K562 (cell line): ENCODE measurements around the gene SPRED2. TPM values are rescaled to one million over a fixed set of nuclear protein-coding genes. Genes with fewer than 3 reads are reported as not detected.

ENCODE experiments used
- ATAC-seq: fragments of 200-7000 bp; cut with Tn5 transposase; 3 replicates; pipeline ENCODE4 v1.9.1; 2020; ENCODE audit warnings: moderate library complexity
- BruUV-seq: library from RNA; stranded (reverse); fragments of 400-500 nt; replicated peaks from 2 replicates; lab custom pipeline; 2021; lab: Mats Ljungman, UMichigan
- CTCF ChIA-PET: fragments of 300-600 bp; formaldehyde crosslinking; extraction: SDS; loops from one replicate; lab custom pipeline; 2021; ENCODE audit warnings: low intra/inter-chr PET ratio; lab: Yijun Ruan, JAX
- POLR2A ChIA-PET: fragments of 300-600, 350-650 bp; sonication (Branson Sonifier 250); formaldehyde crosslinking; extraction: SDS; loops from one replicate; lab custom pipeline; 2021; ENCODE audit warnings: antibody characterized with exemption, inconsistent platforms; lab: Yijun Ruan, JAX
- DNase-seq, 4 experiments: peaks; one replicate each; pipeline versions ENCODE4 v3.0.0 to v3.0.0-alpha.2; 2011 to 2018; ENCODE audit warnings: low spot score in 3 of 4, mixed read lengths in 3 of 4; ENCODE audit errors: extremely low read depth in 1 of 4
- FAIRE-seq: peaks from 2 replicates; lab custom pipeline; 2011; peaks lifted over from hg19 to GRCh38; lab: Jason Lieb, UNC
- H2AFZ ChIP-seq: 2 replicates; pipeline ENCODE4 v1.6.0; 2011; ENCODE audit warnings: low read depth, low read length, control low read depth, inconsistent platforms
- H3K27ac ChIP-seq: fragments of 200-600 bp; 3 replicates; pipeline ENCODE4 v1.8.0; 2011; ENCODE audit warnings: low read depth, mild to moderate bottlenecking, control low read depth, inconsistent platforms, low read length, moderate library complexity, mixed read lengths; ENCODE audit errors: extremely low read depth
- H3K27me3 ChIP-seq, 2 experiments: fragments of 300-600 bp in 1 of 2; 2 replicates in 1 of 2; 3 replicates in 1 of 2; pipeline versions ENCODE4 v1.6.0 to v1.8.0; 2011; ENCODE audit warnings: inconsistent platforms in 2 of 2, low read length in 2 of 2, mild to moderate bottlenecking in 1 of 2, mixed read lengths in 1 of 2, moderate library complexity in 1 of 2; ENCODE audit not compliant: control insufficient read depth in 2 of 2, insufficient read depth in 2 of 2
- H3K36me3 ChIP-seq: fragments of 300-600 bp; 3 replicates; pipeline ENCODE4 v1.8.0; 2011; ENCODE audit warnings: mild to moderate bottlenecking, low read length, inconsistent platforms; ENCODE audit not compliant: control insufficient read depth, insufficient read depth
- H3K4me1 ChIP-seq, 2 experiments: fragments of 200-600 bp in 1 of 2; replicated peaks in 1 of 2; 2 replicates in 1 of 2; 3 replicates in 1 of 2; pipeline versions ENCODE4 v1.5.1 to v1.8.0; 2011; ENCODE audit warnings: inconsistent platforms in 2 of 2, low read length in 2 of 2, mild to moderate bottlenecking in 1 of 2, mixed read lengths in 1 of 2, moderate library complexity in 1 of 2; ENCODE audit not compliant: control insufficient read depth in 2 of 2, insufficient read depth in 2 of 2
- H3K4me2 ChIP-seq: 2 replicates; pipeline ENCODE4 v1.6.1; 2011; ENCODE audit warnings: low read length, control low read depth, inconsistent platforms, mixed read lengths; ENCODE audit not compliant: insufficient read depth
- H3K4me3 ChIP-seq: fragments of 200-600 bp; sonication (generic), shearing (Covaris generic); 2 replicates; pipeline ENCODE4 v1.5.1; 2016; ENCODE audit warnings: control low read depth, inconsistent platforms
- H3K79me2 ChIP-seq: fragments of 200-600 bp; 3 replicates; pipeline ENCODE4 v1.8.0; 2011; ENCODE audit warnings: low read length, inconsistent platforms; ENCODE audit not compliant: control insufficient read depth, insufficient read depth
- H3K9ac ChIP-seq, 2 experiments: 2 replicates each; pipeline versions ENCODE4 v1.6.0 to v1.6.1; 2011; ENCODE audit warnings: low read depth in 2 of 2, low read length in 2 of 2, control low read depth in 1 of 2, inconsistent platforms in 1 of 2, mild to moderate bottlenecking in 1 of 2, mixed read lengths in 1 of 2; ENCODE audit not compliant: insufficient read depth in 1 of 2
- H3K9me1 ChIP-seq: one replicate; pipeline ENCODE4 v1.6.0; 2011; ENCODE audit warnings: inconsistent platforms, mild to moderate bottlenecking, low read length, moderate library complexity; ENCODE audit not compliant: control insufficient read depth, insufficient read depth
- H3K9me3 ChIP-seq: replicated peaks from 2 replicates; pipeline ENCODE4 v1.5.1; 2011; ENCODE audit warnings: low read depth, low read length, inconsistent platforms; ENCODE audit not compliant: control insufficient read depth, insufficient read depth
- H4K20me1 ChIP-seq: replicated peaks from 2 replicates; pipeline ENCODE4 v1.6.1; 2011; ENCODE audit warnings: low read length, inconsistent platforms, mixed read lengths; ENCODE audit not compliant: control insufficient read depth, insufficient read depth
- CREB1 ChIP-seq, 2 experiments: sonication (generic) in 1 of 2; formaldehyde crosslinking in 1 of 2; IDR thresholded peaks; 2 replicates each; pipeline versions ENCODE4 v1.6.1 to v1.8.0; 2012 to 2022; ENCODE audit warnings: inconsistent platforms in 1 of 2, mild to moderate bottlenecking in 1 of 2, missing genetic modification reagents in 1 of 2, moderate library complexity in 1 of 2
- POLR2G ChIP-seq: fragments of 200-400 bp; formaldehyde crosslinking; IDR thresholded peaks from 2 replicates; pipeline ENCODE4 v1.6.1; 2017; ENCODE audit warnings: low read depth, mild to moderate bottlenecking, antibody characterized with exemption, low read length, moderate library complexity
- WGBS: fragments of 100-300 bp; shearing (Covaris generic); methylation state at CpG from one replicate; pipeline ENCODE4 v1.1.6; 2016; ENCODE audit warnings: low coverage, mixed read lengths; ENCODE audit not compliant: insufficient coverage; ENCODE audit errors: missing lambda C conversion rate; 5-methylcytosine and 5-hydroxymethylcytosine counted together
- in situ Hi-C: fragments of 300-500 bp; cut with MboI; formaldehyde crosslinking; loops from 4 replicates; pipeline ENCODE4 v1.15.0; 2018; ENCODE audit warnings: inconsistent platforms, mixed read lengths
- intact Hi-C: fragments of 100-400 bp; cut with micrococcal nuclease; formaldehyde crosslinking; loops from 2 replicates; pipeline ENCODE4 v1.14.2; 2022
- polyA plus RNA-seq, 8 experiments: library from polyadenylated mRNA; depleted of rRNA in 4 of 8; stranded (reverse) in 5 of 8; unstranded in 3 of 8; fragments of >200 nt; fragmentation: Nextera tagmentation in 2 of 8; fragmentation: Illumina TruSeq in 1 of 8; extraction: Ambion mirVana in 2 of 8; extraction: Trizol in 1 of 8; gene quantifications; 2 replicates each; pipeline versions ENCODE4 v1.2.1 to v1.2.3, GENCODE V29; 2011 to 2014; ENCODE audit warnings: inconsistent platforms in 1 of 8, missing spikeins in 1 of 8
- total RNA-seq, 7 experiments: library from RNA; depleted of rRNA in 6 of 7; stranded (reverse); fragments of >200 nt in 6 of 7; fragmentation: Illumina TruSeq in 2 of 7; extraction: Trizol in 2 of 7; gene quantifications; 2 replicates each; pipeline versions ENCODE4 v1.2.1 to v1.2.3, GENCODE V29; 2011 to 2021; ENCODE audit warnings: low replicate concordance in 1 of 7
- TF ChIP-seq, protein P1 (sequence below): sonication (generic); formaldehyde crosslinking; IDR thresholded peaks from 2 replicates; pipeline ENCODE4 v1.8.1; 2023; ENCODE audit warnings: mild to moderate bottlenecking, missing genetic modification reagents

The SPRED2 gene
- total and polyA plus RNA-seq, 9 of the 15 experiments (the other 6 are each of a cell fraction or from before 2014, with no cell fraction given): 4.6 to 50.8 (median 14.1) TPM

DNA sequence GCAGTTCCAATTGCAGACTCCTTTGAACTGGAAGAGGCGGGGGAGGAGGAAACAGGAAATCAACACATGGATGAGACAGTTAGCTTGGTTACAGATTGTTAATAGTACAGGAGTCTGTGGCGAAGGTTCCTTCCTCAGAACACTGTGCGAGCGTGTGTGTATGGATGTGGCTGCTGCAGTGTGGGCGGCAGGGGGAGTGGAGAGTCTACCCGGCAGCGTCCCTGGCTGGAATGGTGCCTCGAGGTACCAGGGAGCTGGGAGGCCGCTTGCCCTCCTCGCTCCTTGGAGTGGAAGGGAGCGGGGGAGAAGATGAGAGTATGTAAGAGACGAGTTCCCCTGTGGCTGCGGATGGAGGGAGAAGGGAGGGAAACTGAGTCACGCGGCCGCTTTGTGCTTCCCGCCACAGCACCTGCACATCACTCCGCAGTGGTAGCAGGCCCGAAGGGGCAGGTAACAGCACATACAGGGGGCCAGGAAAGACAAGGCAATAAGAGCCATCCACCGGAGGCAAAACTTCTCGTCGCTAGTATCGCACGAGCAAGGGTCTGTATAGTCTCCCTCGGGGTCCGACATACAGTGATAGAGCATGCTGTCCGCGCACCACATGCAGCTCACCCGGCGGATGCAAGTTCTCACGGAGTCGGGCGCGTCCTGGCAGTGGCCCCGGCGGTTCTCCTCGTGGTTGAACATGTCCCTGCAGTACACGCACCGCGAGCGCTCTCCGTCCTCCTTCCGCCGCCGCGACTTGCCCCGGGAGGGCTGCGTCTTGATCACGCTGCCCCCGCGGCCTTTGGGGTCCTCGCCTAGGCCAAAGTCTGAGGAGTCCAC lies 119.1 kb downstream of the SPRED2 start:
- no peak overlapping the region for H3K27ac ChIP-seq
- TF ChIP-seq, protein P1, sequence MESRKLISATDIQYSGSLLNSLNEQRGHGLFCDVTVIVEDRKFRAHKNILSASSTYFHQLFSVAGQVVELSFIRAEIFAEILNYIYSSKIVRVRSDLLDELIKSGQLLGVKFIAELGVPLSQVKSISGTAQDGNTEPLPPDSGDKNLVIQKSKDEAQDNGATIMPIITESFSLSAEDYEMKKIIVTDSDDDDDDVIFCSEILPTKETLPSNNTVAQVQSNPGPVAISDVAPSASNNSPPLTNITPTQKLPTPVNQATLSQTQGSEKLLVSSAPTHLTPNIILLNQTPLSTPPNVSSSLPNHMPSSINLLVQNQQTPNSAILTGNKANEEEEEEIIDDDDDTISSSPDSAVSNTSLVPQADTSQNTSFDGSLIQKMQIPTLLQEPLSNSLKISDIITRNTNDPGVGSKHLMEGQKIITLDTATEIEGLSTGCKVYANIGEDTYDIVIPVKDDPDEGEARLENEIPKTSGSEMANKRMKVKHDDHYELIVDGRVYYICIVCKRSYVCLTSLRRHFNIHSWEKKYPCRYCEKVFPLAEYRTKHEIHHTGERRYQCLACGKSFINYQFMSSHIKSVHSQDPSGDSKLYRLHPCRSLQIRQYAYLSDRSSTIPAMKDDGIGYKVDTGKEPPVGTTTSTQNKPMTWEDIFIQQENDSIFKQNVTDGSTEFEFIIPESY (CRISPR knock-in tag): peak; percentile 60; the same call in 1 of the 2 replicates
- TF ChIP-seq CREB1 (IDR thresholded peaks at IDR 0.05): no peak
- no peak for TF ChIP-seq CREB1 (CRISPR knock-in tag; IDR thresholded peaks at IDR 0.05)
- TF ChIP-seq POLR2G: peak; percentile 50
- H3K9ac ChIP-seq: no peak overlapping the region
- H3K9me1 ChIP-seq: no peaks in the 10 kb centered on the region
- no peak for DNase-seq
- no peak overlapping the region for H3K4me2 ChIP-seq
- no peaks in the 10 kb centered on the region for H3K9me3 ChIP-seq
- no peak overlapping the region for H3K4me3 ChIP-seq
- no peak for FAIRE-seq
- H2AFZ ChIP-seq: no peak overlapping the region
- no peaks in the 10 kb centered on the region for H4K20me1 ChIP-seq
- POLR2A ChIA-PET: no interaction called here
- H3K79me2 ChIP-seq: no peaks in the 10 kb centered on the region
- peaks cover 82% of the 10 kb centered on the region for H3K36me3 ChIP-seq
- no TSS peak for BruUV-seq
- in situ Hi-C loops: no loop called here
- peaks cover 0 to 3% of the 10 kb centered on the region in 2 experiments; a peak in 1 of 5 replicates for H3K4me1 ChIP-seq
- 96% methylated on average over 39 of the region's 52 CpGs for WGBS
- CTCF ChIA-PET: no interaction called here
- no peaks in the 10 kb centered on the region for H3K27me3 ChIP-seq
- no peak for ATAC-seq
- intact Hi-C loops: no loop called here
